ENCODE measurements around the gene NDE1. TPM values are rescaled to one million over a fixed set of nuclear protein-coding genes. Genes with fewer than 3 reads are reported as not detected.

NDE1 gene
- polyA plus RNA-seq, 6 donors from 2014 or later = 12.8 to 65.6 (median 38.0) TPM

- Mint-ChIP-seq H3K4me3 (peak overlapping the region in 1 of 8 donors; percentile 0), H3K27ac (no peak overlapping the region), H3K36me3 (no peaks in the 10 kb centered on the region), H3K27me3 (peaks cover 12 to 25% (median 13%) of the 10 kb centered on the region in 3 donors), H3K4me1 (peaks cover 3 to 6% (median 4%) of the 10 kb centered on the region in 3 donors), H3K9me3 (peaks cover 0 to 7% (median 3%) of the 10 kb centered on the region in 7 donors)
- ATAC-seq (ENCODE audit: low read depth in 2 of 2) = no peak
- no peak for DNase-seq
Measured at GRCh38 chr16:15765116-15765515, 115.1 kb downstream of the NDE1 start.

GRCh38 chr16:15765880-15766279 lies 115.8 kb downstream of the NDE1 start:
- ATAC-seq (ENCODE audit: low read depth in 2 of 2) (peak; percentile 91 to 94), DNase-seq (peak; percentile 59)
- H3K27me3 Mint-ChIP-seq = peaks cover 7 to 25% (median 13%) of the 10 kb centered on the region in 3 donors
- H3K4me1 Mint-ChIP-seq = peaks cover 3 to 6% (median 4%) of the 10 kb centered on the region in 3 donors
- H3K27ac Mint-ChIP-seq = peak overlapping the region in 4 of 6 donors; percentile 37 to 95 (median 90)
- no peaks in the 10 kb centered on the region for H3K36me3 Mint-ChIP-seq
- H3K4me3 Mint-ChIP-seq = no peak overlapping the region
- H3K9me3 Mint-ChIP-seq = peaks cover 0 to 7% (median 4%) of the 10 kb centered on the region in 7 donors

- Mint-ChIP-seq H3K4me1 (peaks cover 3 to 6% (median 4%) of the 10 kb centered on the region in 3 donors), H3K27ac (peak overlapping the region in 1 of 6 donors; percentile 4)
Measured at GRCh38 chr16:15766918-15767317, 116.9 kb downstream of the NDE1 start.

GRCh38 chr16:15768201-15768600 lies 118.2 kb downstream of the NDE1 start:
- DNase-seq (no peak), ATAC-seq (ENCODE audit: low read depth in 2 of 2) (no peak)
- H3K27ac Mint-ChIP-seq = no peak overlapping the region
- H3K4me3 Mint-ChIP-seq = no peak overlapping the region
- H3K9me3 Mint-ChIP-seq = peaks cover 0 to 7% (median 4%) of the 10 kb centered on the region in 7 donors
- peaks cover 0 to 25% (median 9%) of the 10 kb centered on the region in 3 donors for H3K27me3 Mint-ChIP-seq
- no peaks in the 10 kb centered on the region for H3K36me3 Mint-ChIP-seq
- peaks cover 3 to 6% (median 4%) of the 10 kb centered on the region in 3 donors for H3K4me1 Mint-ChIP-seq

More at GRCh38 chr16:15766918-15767317, 116.9 kb downstream of the NDE1 start:
- DNase-seq (no peak), ATAC-seq (ENCODE audit: low read depth in 2 of 2) (no peak)
- peaks cover 0 to 7% (median 4%) of the 10 kb centered on the region in 7 donors for H3K9me3 Mint-ChIP-seq
- peaks cover 7 to 31% (median 9%) of the 10 kb centered on the region in 3 donors for H3K27me3 Mint-ChIP-seq
- H3K4me3 Mint-ChIP-seq = no peak overlapping the region
- H3K36me3 Mint-ChIP-seq = no peaks in the 10 kb centered on the region

- no peaks in the 10 kb centered on the region for H3K36me3 Mint-ChIP-seq
- H3K9me3 Mint-ChIP-seq = peaks cover 0 to 7% (median 4%) of the 10 kb centered on the region in 7 donors
- ATAC-seq (ENCODE audit: low read depth in 2 of 2) = no peak
- no peak for DNase-seq
- peaks cover 0 to 23% (median 9%) of the 10 kb centered on the region in 3 donors for H3K27me3 Mint-ChIP-seq
- H3K27ac Mint-ChIP-seq = no peak overlapping the region
- H3K4me1 Mint-ChIP-seq = peaks cover 3 to 6% (median 4%) of the 10 kb centered on the region in 3 donors
- H3K4me3 Mint-ChIP-seq = no peak overlapping the region
Measured at GRCh38 chr16:15769239-15769638, 119.2 kb downstream of the NDE1 start.

GRCh38 chr16:15770107-15770506 lies 120.1 kb downstream of the NDE1 start:
- peaks cover 3 to 6% (median 4%) of the 10 kb centered on the region in 3 donors for H3K4me1 Mint-ChIP-seq
- peaks cover 0 to 7% (median 4%) of the 10 kb centered on the region in 7 donors for H3K9me3 Mint-ChIP-seq
- no peak overlapping the region for H3K4me3 Mint-ChIP-seq
- H3K27me3 Mint-ChIP-seq = peaks cover 0 to 15% (median 13%) of the 10 kb centered on the region in 3 donors
- ATAC-seq (ENCODE audit: low read depth in 2 of 2) (no peak), DNase-seq (no peak)
- peak overlapping the region in 1 of 6 donors; percentile 69 for H3K27ac Mint-ChIP-seq
- no peaks in the 10 kb centered on the region for H3K36me3 Mint-ChIP-seq

- no peak for DNase-seq
- H3K4me3 Mint-ChIP-seq = no peak overlapping the region
- peaks cover 0 to 16% (median 14%) of the 10 kb centered on the region in 3 donors for H3K27me3 Mint-ChIP-seq
- peaks cover 3 to 6% (median 4%) of the 10 kb centered on the region in 3 donors for H3K4me1 Mint-ChIP-seq
- peaks cover 0 to 7% (median 4%) of the 10 kb centered on the region in 7 donors for H3K9me3 Mint-ChIP-seq
- H3K36me3 Mint-ChIP-seq = no peaks in the 10 kb centered on the region
- H3K27ac Mint-ChIP-seq = no peak overlapping the region
- no peak for ATAC-seq (ENCODE audit: low read depth in 2 of 2)
Measured at GRCh38 chr16:15770512-15770911, 120.5 kb downstream of the NDE1 start.

GRCh38 chr16:15771694-15772093 lies 121.6 kb downstream of the NDE1 start:
- Mint-ChIP-seq H3K9me3 (peaks cover 0 to 7% (median 4%) of the 10 kb centered on the region in 7 donors), H3K36me3 (no peaks in the 10 kb centered on the region), H3K4me1 (no peaks in the 10 kb centered on the region), H3K27ac (no peak overlapping the region), H3K4me3 (no peak overlapping the region), H3K27me3 (peaks cover 0 to 25% (median 13%) of the 10 kb centered on the region in 3 donors)
- no peak for ATAC-seq (ENCODE audit: low read depth in 2 of 2)
- DNase-seq = no peak

GRCh38 chr16:15772579-15773293 lies 122.7 kb downstream of the NDE1 start:
- Mint-ChIP-seq H3K27me3 (peaks cover 0 to 26% (median 13%) of the 10 kb centered on the region in 3 donors), H3K4me3 (no peak overlapping the region), H3K4me1 (no peaks in the 10 kb centered on the region), H3K36me3 (no peaks in the 10 kb centered on the region), H3K27ac (no peak overlapping the region), H3K9me3 (peaks cover 0 to 7% (median 4%) of the 10 kb centered on the region in 7 donors)
- DNase-seq (no peak), ATAC-seq (ENCODE audit: low read depth in 2 of 2) (no peak)

- Mint-ChIP-seq H3K27me3 (peaks cover 0 to 26% (median 13%) of the 10 kb centered on the region in 3 donors), H3K27ac (no peak overlapping the region), H3K4me1 (no peaks in the 10 kb centered on the region), H3K4me3 (no peak overlapping the region), H3K9me3 (peaks cover 0 to 3% (median 0%) of the 10 kb centered on the region in 7 donors), H3K36me3 (no peaks in the 10 kb centered on the region)
- ATAC-seq (ENCODE audit: low read depth in 2 of 2) = no peak
- DNase-seq = no peak
Measured at GRCh38 chr16:15773968-15774367, 123.9 kb downstream of the NDE1 start.

GRCh38 chr16:15775209-15775608 lies 125.2 kb downstream of the NDE1 start:
- Mint-ChIP-seq H3K4me1 (no peaks in the 10 kb centered on the region), H3K9me3 (peaks cover 0 to 3% (median 0%) of the 10 kb centered on the region in 7 donors), H3K4me3 (no peak overlapping the region), H3K36me3 (no peaks in the 10 kb centered on the region), H3K27ac (no peak overlapping the region), H3K27me3 (peaks cover 0 to 26% (median 13%) of the 10 kb centered on the region in 3 donors)
- ATAC-seq (ENCODE audit: low read depth in 2 of 2) (no peak), DNase-seq (no peak)

GRCh38 chr16:15775663-15776304 lies 125.7 kb downstream of the NDE1 start:
- ATAC-seq (ENCODE audit: low read depth in 2 of 2) = no peak
- no peaks in the 10 kb centered on the region for H3K36me3 Mint-ChIP-seq
- peak overlapping the region in 1 of 6 donors; percentile 50 for H3K27ac Mint-ChIP-seq
- DNase-seq = no peak
- H3K4me1 Mint-ChIP-seq = no peaks in the 10 kb centered on the region
- peak overlapping the region in 1 of 8 donors; percentile 0 for H3K4me3 Mint-ChIP-seq
- H3K27me3 Mint-ChIP-seq = peaks cover 0 to 21% (median 12%) of the 10 kb centered on the region in 3 donors
- H3K9me3 Mint-ChIP-seq = peaks cover 0 to 1% (median 0%) of the 10 kb centered on the region in 7 donors
